ENCODE measurements around the gene SLC12A2.
A peak's percentile ranks its signal among the peaks of the same experiment; 100 is the strongest.

Gene SLC12A2

DNA sequence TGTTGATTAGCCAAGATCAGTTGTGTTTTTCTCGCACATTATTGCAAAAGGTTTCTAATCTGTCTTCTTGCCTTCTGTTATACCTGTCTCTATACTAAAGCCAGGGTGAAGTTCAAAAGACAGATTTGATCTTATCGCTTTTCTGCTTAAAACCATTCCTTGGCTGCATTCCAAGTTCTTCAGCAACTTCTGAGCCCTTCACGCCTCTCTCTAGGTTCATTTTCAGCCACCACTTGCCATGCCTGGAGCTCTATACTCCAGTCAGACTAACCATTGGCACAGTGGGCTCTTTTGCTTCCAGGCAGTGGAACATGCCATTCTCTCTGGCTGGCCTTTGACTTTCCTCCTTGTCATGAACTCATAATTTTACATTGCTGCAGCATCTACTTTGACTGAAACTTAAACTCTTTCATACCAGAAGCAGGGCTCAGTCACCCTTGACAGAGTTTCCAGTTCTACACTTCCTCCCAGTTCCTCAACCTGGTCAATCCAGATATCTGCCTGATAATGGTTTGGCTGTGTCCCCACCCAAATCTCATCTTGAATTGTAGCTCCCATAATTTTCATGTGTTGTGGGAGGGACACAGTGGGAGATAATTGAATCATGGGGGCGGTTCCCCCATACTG, 114.4 kb downstream of the SLC12A2 start:
- no peaks in the 10 kb centered on the region for H3K27me3 ChIP-seq (ENCODE audit: insufficient read depth, low read length, poor library complexity)
- H2BK120ac ChIP-seq (ENCODE audit: low read depth, low read length): no peak overlapping the region
- H3K4me3 ChIP-seq (ENCODE audit: low read length): no peak overlapping the region
- no peak overlapping the region for H3K4me2 ChIP-seq (ENCODE audit: low read length)
- H3K9ac ChIP-seq (ENCODE audit: low read length): no peak overlapping the region
- no peaks in the 10 kb centered on the region for H3K79me2 ChIP-seq (ENCODE audit: control insufficient read depth, insufficient read depth, low read length)
- no peak for DNase-seq
- WGBS (ENCODE audit: extremely low coverage, insufficient coverage, low lambda C conversion rate): no CpG with 5 or more reads among the region's 4 CpGs
- no peak overlapping the region for H3K23ac ChIP-seq (ENCODE audit: low read length)
- H4K5ac ChIP-seq (ENCODE audit: low read length): no peak overlapping the region
- no peak overlapping the region for H3K27ac ChIP-seq (ENCODE audit: low read depth, low read length)
- H3K4ac ChIP-seq (ENCODE audit: low read depth, low read length): no peak overlapping the region
- no peaks in the 10 kb centered on the region for H3K4me1 ChIP-seq (ENCODE audit: control insufficient read depth, low read depth, low read length)
- no peak overlapping the region for H2BK15ac ChIP-seq (replicated peaks; ENCODE audit: low read depth)
- H3K18ac ChIP-seq (ENCODE audit: low read length): no peak overlapping the region
- no peak overlapping the region for H3K56ac ChIP-seq (ENCODE audit: low read length)
- no peak overlapping the region for H2BK5ac ChIP-seq (ENCODE audit: low read length)
- H3K36me3 ChIP-seq (ENCODE audit: control insufficient read depth, insufficient read depth, low read length): no peaks in the 10 kb centered on the region
- H4K8ac ChIP-seq (ENCODE audit: low read depth, low read length): no peak overlapping the region
- H2AK5ac ChIP-seq (ENCODE audit: low read length): no peak overlapping the region
- no peaks in the 10 kb centered on the region for H3K79me1 ChIP-seq (ENCODE audit: low read length)

GRCh38 chr5:128199104-128199503, 115.5 kb downstream of the SLC12A2 start:
- DNase-seq: no peak
- H3K27me3 ChIP-seq (ENCODE audit: insufficient read depth, low read length, poor library complexity): no peaks in the 10 kb centered on the region
- no peak overlapping the region for H4K8ac ChIP-seq (ENCODE audit: low read depth, low read length)
- H2BK120ac ChIP-seq (ENCODE audit: low read depth, low read length): no peak overlapping the region
- no peak overlapping the region for H3K23ac ChIP-seq (ENCODE audit: low read length)
- no CpG with 5 or more reads among the region's 4 CpGs for WGBS (ENCODE audit: extremely low coverage, insufficient coverage, low lambda C conversion rate)
- no peak overlapping the region for H3K4me2 ChIP-seq (ENCODE audit: low read length)
- no peak overlapping the region for H3K9ac ChIP-seq (ENCODE audit: low read length)
- no peak overlapping the region for H3K27ac ChIP-seq (ENCODE audit: low read depth, low read length)
- no peak overlapping the region for H3K56ac ChIP-seq (ENCODE audit: low read length)
- H3K18ac ChIP-seq (ENCODE audit: low read length): no peak overlapping the region
- H4K5ac ChIP-seq (ENCODE audit: low read length): no peak overlapping the region
- H3K4ac ChIP-seq (ENCODE audit: low read depth, low read length): no peak overlapping the region
- no peak overlapping the region for H2BK15ac ChIP-seq (replicated peaks; ENCODE audit: low read depth)
- H3K79me2 ChIP-seq (ENCODE audit: control insufficient read depth, insufficient read depth, low read length): no peaks in the 10 kb centered on the region
- no peaks in the 10 kb centered on the region for H3K79me1 ChIP-seq (ENCODE audit: low read length)
- H3K4me1 ChIP-seq (ENCODE audit: control insufficient read depth, low read depth, low read length): no peaks in the 10 kb centered on the region
- no peak overlapping the region for H2AK5ac ChIP-seq (ENCODE audit: low read length)
- no peak overlapping the region for H3K4me3 ChIP-seq (ENCODE audit: low read length)
- H3K36me3 ChIP-seq (ENCODE audit: control insufficient read depth, insufficient read depth, low read length): no peaks in the 10 kb centered on the region
- no peak overlapping the region for H2BK5ac ChIP-seq (ENCODE audit: low read length)

- Histone ChIP-seq H2BK5ac (ENCODE audit: low read length) (no peak overlapping the region), H4K8ac (ENCODE audit: low read depth, low read length) (no peak overlapping the region), H3K56ac (ENCODE audit: low read length) (no peak overlapping the region), H3K79me1 (ENCODE audit: low read length) (no peaks in the 10 kb centered on the region), H3K4me2 (ENCODE audit: low read length) (no peak overlapping the region), H3K79me2 (ENCODE audit: control insufficient read depth, insufficient read depth, low read length) (no peaks in the 10 kb centered on the region), H3K23ac (ENCODE audit: low read length) (no peak overlapping the region), H3K9ac (ENCODE audit: low read length) (no peak overlapping the region), H3K4me1 (ENCODE audit: control insufficient read depth, low read depth, low read length) (no peaks in the 10 kb centered on the region), H2AK5ac (ENCODE audit: low read length) (no peak overlapping the region), H3K36me3 (ENCODE audit: control insufficient read depth, insufficient read depth, low read length) (no peaks in the 10 kb centered on the region), H2BK120ac (ENCODE audit: low read depth, low read length) (no peak overlapping the region), H3K27me3 (ENCODE audit: insufficient read depth, low read length, poor library complexity) (no peaks in the 10 kb centered on the region), H3K4me3 (ENCODE audit: low read length) (no peak overlapping the region), H2BK15ac (replicated peaks; ENCODE audit: low read depth) (no peak overlapping the region), H4K5ac (ENCODE audit: low read length) (no peak overlapping the region), H3K4ac (ENCODE audit: low read depth, low read length) (no peak overlapping the region), H3K27ac (ENCODE audit: low read depth, low read length) (no peak overlapping the region), H3K18ac (ENCODE audit: low read length) (no peak overlapping the region)
- DNase-seq: no peak
These were observed 116.0 kb downstream of the SLC12A2 start for GRCh38 chr5:128199611-128200010.

- H4K5ac ChIP-seq (ENCODE audit: low read length): no peak overlapping the region
- no peak overlapping the region for H4K8ac ChIP-seq (ENCODE audit: low read depth, low read length)
- peak overlapping the region; percentile 10 for H3K4me2 ChIP-seq (ENCODE audit: low read length)
- H3K4me1 ChIP-seq (ENCODE audit: control insufficient read depth, low read depth, low read length): no peaks in the 10 kb centered on the region
- no peaks in the 10 kb centered on the region for H3K27me3 ChIP-seq (ENCODE audit: insufficient read depth, low read length, poor library complexity)
- H3K4me3 ChIP-seq (ENCODE audit: low read length): no peak overlapping the region
- no peak overlapping the region for H2BK5ac ChIP-seq (ENCODE audit: low read length)
- no peak overlapping the region for H3K27ac ChIP-seq (ENCODE audit: low read depth, low read length)
- DNase-seq: peak; percentile 78
- H3K56ac ChIP-seq (ENCODE audit: low read length): peak overlapping the region; percentile 10
- H3K18ac ChIP-seq (ENCODE audit: low read length): no peak overlapping the region
- H2BK120ac ChIP-seq (ENCODE audit: low read depth, low read length): no peak overlapping the region
- H3K79me2 ChIP-seq (ENCODE audit: control insufficient read depth, insufficient read depth, low read length): no peaks in the 10 kb centered on the region
- H2AK5ac ChIP-seq (ENCODE audit: low read length): no peak overlapping the region
- WGBS (ENCODE audit: extremely low coverage, insufficient coverage, low lambda C conversion rate): no CpG with 5 or more reads among the region's 36 CpGs
- H3K4ac ChIP-seq (ENCODE audit: low read depth, low read length): no peak overlapping the region
- H3K9ac ChIP-seq (ENCODE audit: low read length): no peak overlapping the region
- H3K23ac ChIP-seq (ENCODE audit: low read length): no peak overlapping the region
- H3K36me3 ChIP-seq (ENCODE audit: control insufficient read depth, insufficient read depth, low read length): no peaks in the 10 kb centered on the region
- H3K79me1 ChIP-seq (ENCODE audit: low read length): no peaks in the 10 kb centered on the region
- H2BK15ac ChIP-seq (replicated peaks; ENCODE audit: low read depth): no peak overlapping the region
These were observed 117.7 kb downstream of the SLC12A2 start for GRCh38 chr5:128201065-128201926.

DNA sequence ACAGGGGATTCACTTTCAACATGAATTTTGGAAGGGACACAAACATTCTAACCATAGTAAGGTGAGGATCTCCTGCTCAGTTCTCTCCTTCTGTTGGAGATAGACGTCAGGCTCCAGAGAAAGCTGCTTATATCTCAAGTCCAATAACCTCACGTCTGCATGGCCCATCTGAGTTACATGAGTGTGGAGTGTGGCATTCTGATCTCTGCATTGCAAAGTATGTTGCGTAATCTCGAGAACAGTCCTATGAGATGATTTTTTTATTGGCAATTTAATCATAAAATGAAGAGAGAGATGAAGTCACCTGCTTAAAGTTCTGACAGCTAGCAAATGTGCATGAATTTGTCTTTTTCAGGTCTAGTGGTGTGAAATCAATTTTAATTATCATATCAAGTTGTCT, 118.8 kb downstream of the SLC12A2 start:
- Histone ChIP-seq H3K27ac (ENCODE audit: low read depth, low read length) (no peak overlapping the region), H3K36me3 (ENCODE audit: control insufficient read depth, insufficient read depth, low read length) (no peaks in the 10 kb centered on the region), H2AK5ac (ENCODE audit: low read length) (no peak overlapping the region), H3K18ac (ENCODE audit: low read length) (no peak overlapping the region), H3K4ac (ENCODE audit: low read depth, low read length) (no peak overlapping the region), H3K79me1 (ENCODE audit: low read length) (no peaks in the 10 kb centered on the region), H2BK5ac (ENCODE audit: low read length) (no peak overlapping the region), H3K4me3 (ENCODE audit: low read length) (no peak overlapping the region), H3K4me1 (ENCODE audit: control insufficient read depth, low read depth, low read length) (no peaks in the 10 kb centered on the region), H3K79me2 (ENCODE audit: control insufficient read depth, insufficient read depth, low read length) (no peaks in the 10 kb centered on the region), H3K9ac (ENCODE audit: low read length) (no peak overlapping the region), H4K8ac (ENCODE audit: low read depth, low read length) (no peak overlapping the region), H2BK15ac (replicated peaks; ENCODE audit: low read depth) (no peak overlapping the region), H3K27me3 (ENCODE audit: insufficient read depth, low read length, poor library complexity) (no peaks in the 10 kb centered on the region), H3K56ac (ENCODE audit: low read length) (no peak overlapping the region), H3K4me2 (ENCODE audit: low read length) (no peak overlapping the region), H3K23ac (ENCODE audit: low read length) (no peak overlapping the region), H4K5ac (ENCODE audit: low read length) (no peak overlapping the region), H2BK120ac (ENCODE audit: low read depth, low read length) (no peak overlapping the region)
- no peak for DNase-seq
- no CpG with 5 or more reads among the region's 4 CpGs for WGBS (ENCODE audit: extremely low coverage, insufficient coverage, low lambda C conversion rate)

DNA sequence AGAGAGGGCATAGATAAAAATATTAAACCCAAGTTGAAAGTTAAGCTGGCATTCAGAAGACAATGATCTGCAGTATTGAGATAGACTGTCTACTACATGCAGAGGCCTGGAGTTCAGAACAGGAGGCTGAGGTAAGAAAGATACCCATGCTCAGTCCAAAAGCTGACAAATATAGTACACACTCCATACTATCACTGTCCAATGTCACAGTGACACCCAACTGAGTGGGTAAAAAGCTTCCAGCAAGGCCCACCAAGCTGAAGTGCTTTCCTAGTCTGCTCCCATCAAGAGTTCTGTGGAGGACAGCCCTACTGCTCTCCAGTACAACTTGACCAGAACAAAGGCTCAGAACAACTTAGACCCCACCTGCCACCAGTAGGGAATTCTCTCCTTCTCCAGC, 124.9 kb downstream of the SLC12A2 start:
- no peak overlapping the region for H3K4me2 ChIP-seq (ENCODE audit: low read length)
- H3K4me1 ChIP-seq (ENCODE audit: control insufficient read depth, low read depth, low read length): no peaks in the 10 kb centered on the region
- no peak overlapping the region for H2BK120ac ChIP-seq (ENCODE audit: low read depth, low read length)
- H3K4ac ChIP-seq (ENCODE audit: low read depth, low read length): no peak overlapping the region
- no peak overlapping the region for H2AK5ac ChIP-seq (ENCODE audit: low read length)
- no peak overlapping the region for H3K56ac ChIP-seq (ENCODE audit: low read length)
- no peaks in the 10 kb centered on the region for H3K79me2 ChIP-seq (ENCODE audit: control insufficient read depth, insufficient read depth, low read length)
- H4K5ac ChIP-seq (ENCODE audit: low read length): no peak overlapping the region
- H3K9ac ChIP-seq (ENCODE audit: low read length): no peak overlapping the region
- no peaks in the 10 kb centered on the region for H3K79me1 ChIP-seq (ENCODE audit: low read length)
- no peak overlapping the region for H3K23ac ChIP-seq (ENCODE audit: low read length)
- no peaks in the 10 kb centered on the region for H3K27me3 ChIP-seq (ENCODE audit: insufficient read depth, low read length, poor library complexity)
- no peak overlapping the region for H3K27ac ChIP-seq (ENCODE audit: low read depth, low read length)
- no peak overlapping the region for H4K8ac ChIP-seq (ENCODE audit: low read depth, low read length)
- H2BK15ac ChIP-seq (replicated peaks; ENCODE audit: low read depth): no peak overlapping the region
- no peak overlapping the region for H2BK5ac ChIP-seq (ENCODE audit: low read length)
- no peak overlapping the region for H3K18ac ChIP-seq (ENCODE audit: low read length)
- no peaks in the 10 kb centered on the region for H3K36me3 ChIP-seq (ENCODE audit: control insufficient read depth, insufficient read depth, low read length)
- no peak overlapping the region for H3K4me3 ChIP-seq (ENCODE audit: low read length)
- DNase-seq: no peak
